Measurements from ENCODE around the gene BOD1. TPM values are rescaled to one million over a fixed set of nuclear protein-coding genes. Genes with fewer than 3 reads are reported as not detected.

Gene BOD1
- total RNA-seq, 4 donors from 2014 or later, result 62.4 to 86.0 (median 74.7) TPM

- TF ChIP-seq CTCF (IDR thresholded peaks at IDR 0.05) (peak in 1 of 6 experiments; percentile 11), POLR2A (IDR thresholded peaks at IDR 0.05) (no peak)
- no peaks in the 10 kb centered on the region for H3K27me3 ChIP-seq
- H3K27ac ChIP-seq, result no peak overlapping the region
- DNase-seq, result no peak
- H3K4me3 ChIP-seq (replicated peaks in 1 of 3), result no peak overlapping the region
- no peaks in the 10 kb centered on the region for H3K36me3 ChIP-seq
- H3K4me1 ChIP-seq, result peaks cover 17 to 23% of the 10 kb centered on the region in 2 donors
- H3K9me3 ChIP-seq, result no peaks in the 10 kb centered on the region
- intact Hi-C loops (cut with DNase I), result loop anchor here (10.0 kb wide), 1 partner anchor 249 kb away; no protein-coding TSS in a partner anchor
- WGBS, 2 donors, result 79 to 84% methylated on average over 5 to 6 of the region's 6 CpGs
Measured at GRCh38 chr5:173625673-173626504, 9.4 kb upstream of the BOD1 start.

- no peak for DNase-seq
Measured at GRCh38 chr5:173625261-173625660, 8.8 kb upstream of the BOD1 start.

GRCh38 chr5:173624282-173624681, 7.8 kb upstream of the BOD1 start:
- Histone ChIP-seq H3K9me3 (no peaks in the 10 kb centered on the region), H3K36me3 (no peaks in the 10 kb centered on the region), H3K4me1 (peaks cover 12 to 15% of the 10 kb centered on the region in 2 donors), H3K27me3 (no peaks in the 10 kb centered on the region), H3K4me3 (replicated peaks in 1 of 3) (no peak overlapping the region), H3K27ac (no peak overlapping the region)
- DNase-seq, result no peak
- 80 to 97% methylated on average over 5 of the region's 5 CpGs for WGBS, 2 donors
- no peak for TF ChIP-seq CTCF (IDR thresholded peaks at IDR 0.05)
- no peak for TF ChIP-seq POLR2A (IDR thresholded peaks at IDR 0.05)
- intact Hi-C loops (cut with DNase I), result loop anchor here (10.0 kb wide), 1 partner anchor 251 kb away; no protein-coding TSS in a partner anchor

More at GRCh38 chr5:173625261-173625660, 8.8 kb upstream of the BOD1 start:
- H3K27me3 ChIP-seq, result no peaks in the 10 kb centered on the region
- TF ChIP-seq POLR2A (IDR thresholded peaks at IDR 0.05), result no peak
- TF ChIP-seq CTCF (IDR thresholded peaks at IDR 0.05), result no peak
- 75 to 82% methylated on average over 3 of the region's 3 CpGs for WGBS, 2 donors
- H3K36me3 ChIP-seq, result no peaks in the 10 kb centered on the region
- H3K9me3 ChIP-seq, result no peaks in the 10 kb centered on the region
- H3K4me3 ChIP-seq (replicated peaks in 1 of 3), result no peak overlapping the region
- no peak overlapping the region for H3K27ac ChIP-seq
- intact Hi-C loops (cut with DNase I), result loop anchor here (10.0 kb wide), 1 partner anchor 250 kb away; no protein-coding TSS in a partner anchor
- H3K4me1 ChIP-seq, result peaks cover 12 to 17% of the 10 kb centered on the region in 2 donors

- intact Hi-C loops (cut with DNase I), result loop anchor here (10.0 kb wide), 1 partner anchor 251 kb away; no protein-coding TSS in a partner anchor
- Histone ChIP-seq H3K9me3 (no peaks in the 10 kb centered on the region), H3K27me3 (no peaks in the 10 kb centered on the region), H3K27ac (no peak overlapping the region), H3K36me3 (no peaks in the 10 kb centered on the region), H3K4me1 (peaks cover 10 to 15% of the 10 kb centered on the region in 2 donors), H3K4me3 (replicated peaks in 1 of 3) (no peak overlapping the region)
- TF ChIP-seq POLR2A (IDR thresholded peaks at IDR 0.05), result no peak
- no peak for TF ChIP-seq CTCF (IDR thresholded peaks at IDR 0.05)
- DNase-seq, result no peak
- WGBS, 2 donors, result 93 to 94% methylated on average over 1 of the region's 1 CpG
Measured at GRCh38 chr5:173623789-173624188, 7.3 kb upstream of the BOD1 start.

GRCh38 chr5:173623296-173623771, 6.9 kb upstream of the BOD1 start:
- intact Hi-C loops (cut with DNase I), result loop anchor here (10.0 kb wide), 1 partner anchor 251 kb away; no protein-coding TSS in a partner anchor
- WGBS, 2 donors, result 89 to 96% methylated on average over 10 of the region's 10 CpGs
- no peak for DNase-seq
- no peak overlapping the region for H3K4me3 ChIP-seq (replicated peaks in 1 of 3)
- H3K27ac ChIP-seq, result no peak overlapping the region
- TF ChIP-seq CTCF (IDR thresholded peaks at IDR 0.05) (no peak), POLR2A (IDR thresholded peaks at IDR 0.05) (no peak)
- peaks cover 8 to 13% of the 10 kb centered on the region in 2 donors for H3K4me1 ChIP-seq
- H3K27me3 ChIP-seq, result no peaks in the 10 kb centered on the region
- H3K36me3 ChIP-seq, result no peaks in the 10 kb centered on the region
- no peaks in the 10 kb centered on the region for H3K9me3 ChIP-seq

Data from thyroid gland (tissue), 4 donors.